Panc1 (cell line): ENCODE results near the gene VPS37B. TPM values are rescaled to one million over a fixed set of nuclear protein-coding genes. Genes with fewer than 3 reads are reported as not detected.

Experiments used
- ATAC-seq: fragments of 200-7000 bp; cut with Tn5 transposase; 2 replicates; pipeline ENCODE4 v1.9.1; 2020; ENCODE audit warnings: mild to moderate bottlenecking, moderate library complexity
- BruUV-seq: library from RNA; stranded (reverse); fragments of 400-500 nt; replicated peaks from 2 replicates; lab custom pipeline; 2021; lab: Mats Ljungman, UMichigan
- CTCF ChIA-PET: fragments of 300-600 bp; sonication (Branson Sonifier 250); formaldehyde crosslinking; loops from one replicate; lab custom pipeline; 2022; ENCODE audit warnings: antibody characterized with exemption; lab: Charles Lee
- POLR2A ChIA-PET: fragments of 300-600 bp; sonication (Branson Sonifier 250); formaldehyde crosslinking; loops from one replicate; lab custom pipeline; 2022; ENCODE audit warnings: antibody characterized with exemption; lab: Charles Lee
- DNase-seq: peaks from one replicate; pipeline ENCODE4 v3.0.0-alpha.2; 2010; ENCODE audit warnings: low read depth, low spot score
- H3K27ac ChIP-seq: 2 replicates; pipeline ENCODE4 v1.5.1; 2011; ENCODE audit warnings: mild to moderate bottlenecking, low read length, inconsistent platforms
- H3K27me3 ChIP-seq: fragments of 200-500 bp; sonication (Bioruptor generic); 2 replicates; pipeline ENCODE4 v1.6.0; 2014; ENCODE audit warnings: low read length, inconsistent platforms; ENCODE audit not compliant: control insufficient read depth, insufficient read depth
- H3K36me3 ChIP-seq: fragments of 200-500 bp; sonication (Bioruptor generic); 2 replicates; pipeline ENCODE4 v1.5.1; 2014; ENCODE audit warnings: inconsistent platforms, mild to moderate bottlenecking, low read length, moderate library complexity; ENCODE audit not compliant: control insufficient read depth, insufficient read depth
- H3K4me1 ChIP-seq: 2 replicates; pipeline ENCODE4 v1.5.1; 2011; ENCODE audit warnings: inconsistent platforms, mild to moderate bottlenecking, low read length, moderate library complexity; ENCODE audit not compliant: control insufficient read depth, insufficient read depth
- H3K4me3 ChIP-seq, 2 experiments: 2 replicates each; pipeline ENCODE4 v1.5.1; 2011 to 2012; ENCODE audit warnings: low read depth in 2 of 2, low read length in 2 of 2, mild to moderate bottlenecking in 2 of 2, inconsistent platforms in 1 of 2, moderate library complexity in 1 of 2
- H3K9me3 ChIP-seq: fragments of 200-500 bp; sonication (Bioruptor generic); 2 replicates; pipeline ENCODE4 v1.5.1; 2014; ENCODE audit warnings: low read depth, mild to moderate bottlenecking, inconsistent platforms, low read length, moderate library complexity; ENCODE audit not compliant: control insufficient read depth, insufficient read depth
- POLR2AphosphoS5 ChIP-seq: IDR thresholded peaks from 2 replicates; pipeline ENCODE4 v1.6.1; 2012; ENCODE audit warnings: mild to moderate bottlenecking, low read depth, low read length, moderate library complexity
- SIN3A ChIP-seq: IDR thresholded peaks from 2 replicates; pipeline ENCODE4 v1.6.1; 2012; ENCODE audit warnings: low read depth, mild to moderate bottlenecking, low read length, moderate library complexity, borderline replicate concordance; ENCODE audit not compliant: insufficient read depth
- TCF7L2 ChIP-seq: IDR thresholded peaks from 2 replicates; pipeline ENCODE4 v1.6.1; 2011; ENCODE audit warnings: mild to moderate bottlenecking, low read depth, low read length, inconsistent platforms
- in situ Hi-C: cut with HindIII; loops from 2 replicates; pipeline ENCODE4 v1.10.0; 2016; ENCODE audit warnings: low sequenced_read_pairs, low pct_unique_long_range_greater_than_20kb
- intact Hi-C: fragments of 100-400 bp; cut with micrococcal nuclease; formaldehyde crosslinking; loops from one replicate; pipeline ENCODE4 v1.10.0; 2022; ENCODE audit not compliant: unreplicated experiment
- total RNA-seq: library from RNA; stranded (reverse); gene quantifications from one replicate; pipeline ENCODE4 v1.2.1, GENCODE V29; 2021; ENCODE audit not compliant: unreplicated experiment
- TF ChIP-seq, protein P1 (sequence below): fragments of 450-650 bp; IDR thresholded peaks from 2 replicates; pipeline ENCODE4 v1.5.1; 2017; ENCODE audit warnings: mild to moderate bottlenecking
- TF ChIP-seq, protein P2 (sequence below), 2 experiments: IDR thresholded peaks; 2 replicates each; pipeline ENCODE4 v1.6.1; 2011 to 2012; ENCODE audit warnings: low read depth in 2 of 2, control low read depth in 1 of 2, low read length in 1 of 2, mild to moderate bottlenecking in 1 of 2, moderate library complexity in 1 of 2; ENCODE audit not compliant: insufficient read depth in 1 of 2

The VPS37B gene
- total RNA-seq, 1 experiment from 2014 or later: 76.7 TPM

DNA sequence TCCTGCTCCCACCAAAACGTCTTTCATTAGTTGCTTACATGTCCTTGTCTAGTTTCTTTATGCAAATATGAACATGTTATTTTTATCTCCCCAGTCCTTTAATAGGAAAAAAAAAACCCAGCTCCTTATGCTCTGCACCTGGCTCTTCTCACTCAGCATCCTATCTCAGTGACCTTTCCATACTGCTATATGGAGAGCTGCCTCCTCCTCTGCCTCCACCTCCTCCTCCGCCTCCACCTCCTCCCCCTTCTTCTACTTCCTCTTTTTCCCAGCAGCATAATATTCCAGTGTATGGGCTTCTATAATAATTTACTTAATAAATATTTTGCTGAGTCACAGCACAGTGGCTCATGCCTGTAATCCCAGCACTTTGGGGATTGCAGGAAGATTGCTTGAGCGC lies 38.8 kb upstream of the VPS37B start:
- no peak overlapping the region for H3K27ac ChIP-seq
- no peaks in the 10 kb centered on the region for H3K27me3 ChIP-seq
- CTCF ChIA-PET: no interaction called here
- no peak overlapping the region for H3K4me3 ChIP-seq
- POLR2A ChIA-PET: interaction anchor here (0.5 kb wide), 1 partner anchor 264 kb away, joined by 3 read pairs; no protein-coding TSS in a partner anchor
- no TSS peak for BruUV-seq
- DNase-seq: no peak
- H3K36me3 ChIP-seq: no peaks in the 10 kb centered on the region
- ATAC-seq: no peak
- TF ChIP-seq, protein P1, sequence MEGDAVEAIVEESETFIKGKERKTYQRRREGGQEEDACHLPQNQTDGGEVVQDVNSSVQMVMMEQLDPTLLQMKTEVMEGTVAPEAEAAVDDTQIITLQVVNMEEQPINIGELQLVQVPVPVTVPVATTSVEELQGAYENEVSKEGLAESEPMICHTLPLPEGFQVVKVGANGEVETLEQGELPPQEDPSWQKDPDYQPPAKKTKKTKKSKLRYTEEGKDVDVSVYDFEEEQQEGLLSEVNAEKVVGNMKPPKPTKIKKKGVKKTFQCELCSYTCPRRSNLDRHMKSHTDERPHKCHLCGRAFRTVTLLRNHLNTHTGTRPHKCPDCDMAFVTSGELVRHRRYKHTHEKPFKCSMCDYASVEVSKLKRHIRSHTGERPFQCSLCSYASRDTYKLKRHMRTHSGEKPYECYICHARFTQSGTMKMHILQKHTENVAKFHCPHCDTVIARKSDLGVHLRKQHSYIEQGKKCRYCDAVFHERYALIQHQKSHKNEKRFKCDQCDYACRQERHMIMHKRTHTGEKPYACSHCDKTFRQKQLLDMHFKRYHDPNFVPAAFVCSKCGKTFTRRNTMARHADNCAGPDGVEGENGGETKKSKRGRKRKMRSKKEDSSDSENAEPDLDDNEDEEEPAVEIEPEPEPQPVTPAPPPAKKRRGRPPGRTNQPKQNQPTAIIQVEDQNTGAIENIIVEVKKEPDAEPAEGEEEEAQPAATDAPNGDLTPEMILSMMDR: no peak
- TF ChIP-seq POLR2AphosphoS5: no peak
- TF ChIP-seq SIN3A: no peak
- TF ChIP-seq, protein P2, sequence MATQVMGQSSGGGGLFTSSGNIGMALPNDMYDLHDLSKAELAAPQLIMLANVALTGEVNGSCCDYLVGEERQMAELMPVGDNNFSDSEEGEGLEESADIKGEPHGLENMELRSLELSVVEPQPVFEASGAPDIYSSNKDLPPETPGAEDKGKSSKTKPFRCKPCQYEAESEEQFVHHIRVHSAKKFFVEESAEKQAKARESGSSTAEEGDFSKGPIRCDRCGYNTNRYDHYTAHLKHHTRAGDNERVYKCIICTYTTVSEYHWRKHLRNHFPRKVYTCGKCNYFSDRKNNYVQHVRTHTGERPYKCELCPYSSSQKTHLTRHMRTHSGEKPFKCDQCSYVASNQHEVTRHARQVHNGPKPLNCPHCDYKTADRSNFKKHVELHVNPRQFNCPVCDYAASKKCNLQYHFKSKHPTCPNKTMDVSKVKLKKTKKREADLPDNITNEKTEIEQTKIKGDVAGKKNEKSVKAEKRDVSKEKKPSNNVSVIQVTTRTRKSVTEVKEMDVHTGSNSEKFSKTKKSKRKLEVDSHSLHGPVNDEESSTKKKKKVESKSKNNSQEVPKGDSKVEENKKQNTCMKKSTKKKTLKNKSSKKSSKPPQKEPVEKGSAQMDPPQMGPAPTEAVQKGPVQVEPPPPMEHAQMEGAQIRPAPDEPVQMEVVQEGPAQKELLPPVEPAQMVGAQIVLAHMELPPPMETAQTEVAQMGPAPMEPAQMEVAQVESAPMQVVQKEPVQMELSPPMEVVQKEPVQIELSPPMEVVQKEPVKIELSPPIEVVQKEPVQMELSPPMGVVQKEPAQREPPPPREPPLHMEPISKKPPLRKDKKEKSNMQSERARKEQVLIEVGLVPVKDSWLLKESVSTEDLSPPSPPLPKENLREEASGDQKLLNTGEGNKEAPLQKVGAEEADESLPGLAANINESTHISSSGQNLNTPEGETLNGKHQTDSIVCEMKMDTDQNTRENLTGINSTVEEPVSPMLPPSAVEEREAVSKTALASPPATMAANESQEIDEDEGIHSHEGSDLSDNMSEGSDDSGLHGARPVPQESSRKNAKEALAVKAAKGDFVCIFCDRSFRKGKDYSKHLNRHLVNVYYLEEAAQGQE (IDR thresholded peaks at IDR 0.05; ENCODE audit: insufficient read depth in 1 of 2, low read depth in 2 of 2, low read length in 1 of 2): no peak
- no peak for TF ChIP-seq TCF7L2
- in situ Hi-C loops: no loop called here
- H3K9me3 ChIP-seq: no peaks in the 10 kb centered on the region
- H3K4me1 ChIP-seq: no peaks in the 10 kb centered on the region
- intact Hi-C loops: no loop called here

DNA sequence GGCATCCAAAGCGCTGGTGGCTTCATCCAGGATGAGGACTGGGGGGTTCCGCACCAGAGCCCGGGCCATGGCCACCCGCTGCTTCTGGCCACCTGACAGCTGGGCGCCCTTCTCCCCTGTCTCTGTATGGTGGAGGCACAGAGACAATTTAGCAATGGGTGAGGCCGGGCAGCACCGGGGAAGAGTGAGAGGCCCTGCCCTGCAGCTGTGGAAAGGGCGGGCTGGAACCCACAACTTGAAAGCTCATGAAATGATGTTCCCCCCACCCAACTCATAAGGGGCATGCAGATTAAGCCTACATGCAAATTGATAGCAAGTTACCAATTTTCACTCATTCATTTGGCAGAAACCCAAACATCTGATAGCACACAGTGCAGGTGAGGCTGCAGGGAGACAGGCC lies 36.3 kb upstream of the VPS37B start:
- BruUV-seq: no TSS peak
- no peak overlapping the region for H3K4me3 ChIP-seq
- no peaks in the 10 kb centered on the region for H3K4me1 ChIP-seq
- no peaks in the 10 kb centered on the region for H3K27me3 ChIP-seq
- intact Hi-C loops (no loop called here), in situ Hi-C loops (no loop called here)
- TF ChIP-seq TCF7L2: no peak
- TF ChIP-seq, protein P2 (IDR thresholded peaks at IDR 0.05; ENCODE audit: insufficient read depth in 1 of 2, low read depth in 2 of 2, low read length in 1 of 2): no peak
- TF ChIP-seq, protein P1: no peak
- TF ChIP-seq SIN3A: no peak
- TF ChIP-seq POLR2AphosphoS5: no peak
- POLR2A ChIA-PET: no interaction called here
- H3K27ac ChIP-seq: no peak overlapping the region
- DNase-seq: no peak
- ATAC-seq: no peak
- CTCF ChIA-PET: no interaction called here
- H3K9me3 ChIP-seq: no peaks in the 10 kb centered on the region
- no peaks in the 10 kb centered on the region for H3K36me3 ChIP-seq
